HG03064 (cell line): ENCODE results near the gene IFIT1.
"Not testable (repeated sequence)": the region's sequence is repeated elsewhere in the genome, so short reads cannot be mapped to it uniquely, and the experiment has no call there.

ENCODE experiments used
- ATAC-seq: cut with Tn5 transposase; IDR thresholded peaks from one replicate; pipeline ENCODE4 v1.9.1; 2021; ENCODE audit warnings: low read depth; ENCODE audit not compliant: unreplicated experiment

The IFIT1 gene

DNA sequence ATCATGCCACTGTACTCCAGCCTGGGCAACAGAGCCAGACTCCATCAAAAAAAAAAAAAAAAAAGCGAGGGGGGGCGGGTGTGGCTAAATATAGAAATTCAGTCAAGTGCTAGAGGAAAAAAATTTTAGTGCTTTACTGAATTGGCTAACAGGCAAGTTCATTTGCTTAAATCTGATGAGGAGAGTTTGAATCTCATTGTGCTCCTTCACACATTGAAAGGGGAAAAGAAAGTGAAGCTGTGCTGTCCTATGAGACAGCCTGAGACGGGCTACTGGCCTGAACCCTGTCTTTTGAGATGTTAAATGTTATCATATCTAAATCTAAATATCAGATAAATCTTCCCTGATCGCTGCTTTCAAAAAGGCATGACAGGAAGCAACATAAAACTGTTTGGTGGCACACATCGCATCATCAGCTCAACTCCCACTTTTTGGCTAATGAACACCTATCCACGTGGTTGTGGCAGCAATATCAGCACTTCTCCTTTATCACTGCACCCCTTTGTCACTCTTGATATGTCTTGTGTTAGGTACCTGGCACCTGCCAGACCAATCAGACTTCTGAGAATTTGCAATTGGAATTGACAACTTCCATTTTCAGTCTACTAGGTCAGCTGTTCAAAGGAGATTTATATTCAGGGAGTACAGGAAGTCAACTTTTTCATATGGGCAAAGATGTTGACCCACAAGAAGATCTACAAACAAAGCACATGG, 28.5 kb upstream of the IFIT1 start:
- ATAC-seq, result no peak

- no peak for ATAC-seq
These were observed 27.9 kb upstream of the IFIT1 start for GRCh38 chr10:89364531-89364930.

- ATAC-seq, result peak; percentile 61
These were observed 24.9 kb upstream of the IFIT1 start for GRCh38 chr10:89367529-89367928.

DNA sequence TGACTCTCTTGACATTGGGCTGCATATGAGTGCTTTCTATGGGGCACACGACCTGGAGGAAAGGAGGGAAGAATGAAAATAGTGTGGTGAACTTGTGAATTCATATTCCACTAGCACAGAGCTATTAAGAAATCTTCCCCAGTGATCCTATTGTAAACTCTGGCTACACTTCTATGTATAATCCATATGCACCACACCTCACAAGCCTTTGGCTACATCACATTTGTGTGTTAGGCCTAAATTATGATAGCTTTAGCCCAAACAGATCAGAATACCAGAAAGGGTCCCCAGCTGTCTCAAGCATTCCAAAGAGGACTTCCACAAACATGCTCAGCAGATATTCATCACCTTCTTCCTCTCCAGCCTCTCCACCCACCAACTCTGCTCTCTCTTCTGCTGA, 24.3 kb upstream of the IFIT1 start:
- ATAC-seq, result no peak

DNA sequence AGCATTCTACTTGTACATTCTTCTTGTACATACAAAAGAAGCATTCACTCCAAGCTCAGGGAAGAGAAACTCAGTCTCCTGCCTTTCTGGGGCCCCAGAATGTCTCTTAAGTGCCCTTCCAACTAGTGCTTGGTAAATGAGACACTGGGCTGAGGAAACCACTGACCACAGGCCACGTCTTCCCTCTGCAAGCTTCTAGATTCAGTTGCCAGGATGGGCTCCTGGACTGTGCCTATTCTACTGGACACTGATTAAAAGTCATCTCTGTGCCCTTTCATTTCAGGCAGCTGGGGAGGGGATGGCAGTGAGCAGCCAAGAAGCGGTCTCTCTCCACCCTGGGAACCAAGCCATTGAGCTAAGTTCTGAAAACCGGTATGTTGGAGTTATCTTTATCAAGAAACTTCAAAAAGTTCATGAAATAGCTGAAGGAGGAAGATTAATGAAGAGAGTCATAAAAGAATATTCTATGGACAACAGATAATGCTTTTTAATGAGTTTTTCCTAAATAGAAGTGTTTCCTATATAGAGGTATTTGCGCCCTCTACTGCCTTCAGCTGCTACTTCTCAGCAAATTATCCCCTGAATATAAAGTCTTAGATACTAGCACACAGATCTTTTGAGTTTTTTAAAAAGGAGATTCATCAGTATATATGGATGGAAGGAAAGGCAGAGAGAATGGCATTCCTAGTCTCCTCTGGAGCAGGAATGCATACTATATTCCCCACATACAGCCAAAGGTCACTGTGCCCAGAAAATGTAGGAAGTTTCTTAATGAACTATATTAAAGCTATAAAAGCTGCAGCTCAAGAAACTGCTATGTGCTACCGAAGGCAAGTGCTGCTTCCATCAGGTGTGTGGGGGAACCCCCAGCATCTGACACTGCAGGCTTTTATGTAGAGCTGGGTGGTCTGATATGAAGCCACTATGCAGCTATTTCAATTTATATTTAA, 23.0 kb upstream of the IFIT1 start:
- no peak for ATAC-seq

DNA sequence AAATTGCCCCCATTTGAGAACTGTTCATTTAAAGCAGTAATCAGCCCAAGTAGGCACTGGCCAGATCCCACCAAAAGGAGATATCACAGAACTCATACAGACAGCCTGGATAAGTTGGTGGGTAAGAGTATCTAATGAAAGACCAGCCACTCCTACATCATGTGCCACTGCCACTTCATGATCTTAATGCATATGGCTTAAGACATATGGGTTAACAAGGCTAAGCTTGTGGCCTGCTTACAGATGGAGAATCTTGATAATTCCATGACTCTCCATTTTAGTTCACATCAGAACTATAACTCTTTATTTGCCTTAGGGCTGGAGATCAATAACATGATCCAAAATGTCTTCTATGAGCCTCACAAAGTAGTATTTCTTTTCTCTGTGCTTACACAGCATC, 21.3 kb upstream of the IFIT1 start:
- no peak for ATAC-seq

DNA sequence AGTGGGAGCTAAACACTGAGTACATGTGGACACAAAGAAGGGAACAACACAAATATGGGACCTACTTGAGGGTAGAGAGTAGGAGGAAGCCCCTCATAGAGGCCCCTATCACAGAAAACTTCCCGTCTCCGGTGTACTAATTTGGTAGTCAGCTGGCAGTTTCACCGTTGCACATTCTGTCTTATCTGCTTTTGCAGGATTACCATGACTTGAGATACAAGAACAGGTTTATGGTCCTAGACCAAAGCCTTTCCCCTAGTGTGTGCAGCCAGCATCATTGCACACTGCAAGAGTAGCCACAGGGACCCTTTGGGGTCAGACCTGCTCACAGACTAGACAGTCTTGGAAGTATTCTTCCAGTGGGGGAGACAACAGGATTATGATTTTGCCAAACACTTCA, 20.4 kb upstream of the IFIT1 start:
- ATAC-seq, result no peak

GRCh38 chr10:89373916-89374711, 18.3 kb upstream of the IFIT1 start:
- ATAC-seq, result no peak

GRCh38 chr10:89374713-89375141, 17.7 kb upstream of the IFIT1 start:
- ATAC-seq, result no peak

DNA sequence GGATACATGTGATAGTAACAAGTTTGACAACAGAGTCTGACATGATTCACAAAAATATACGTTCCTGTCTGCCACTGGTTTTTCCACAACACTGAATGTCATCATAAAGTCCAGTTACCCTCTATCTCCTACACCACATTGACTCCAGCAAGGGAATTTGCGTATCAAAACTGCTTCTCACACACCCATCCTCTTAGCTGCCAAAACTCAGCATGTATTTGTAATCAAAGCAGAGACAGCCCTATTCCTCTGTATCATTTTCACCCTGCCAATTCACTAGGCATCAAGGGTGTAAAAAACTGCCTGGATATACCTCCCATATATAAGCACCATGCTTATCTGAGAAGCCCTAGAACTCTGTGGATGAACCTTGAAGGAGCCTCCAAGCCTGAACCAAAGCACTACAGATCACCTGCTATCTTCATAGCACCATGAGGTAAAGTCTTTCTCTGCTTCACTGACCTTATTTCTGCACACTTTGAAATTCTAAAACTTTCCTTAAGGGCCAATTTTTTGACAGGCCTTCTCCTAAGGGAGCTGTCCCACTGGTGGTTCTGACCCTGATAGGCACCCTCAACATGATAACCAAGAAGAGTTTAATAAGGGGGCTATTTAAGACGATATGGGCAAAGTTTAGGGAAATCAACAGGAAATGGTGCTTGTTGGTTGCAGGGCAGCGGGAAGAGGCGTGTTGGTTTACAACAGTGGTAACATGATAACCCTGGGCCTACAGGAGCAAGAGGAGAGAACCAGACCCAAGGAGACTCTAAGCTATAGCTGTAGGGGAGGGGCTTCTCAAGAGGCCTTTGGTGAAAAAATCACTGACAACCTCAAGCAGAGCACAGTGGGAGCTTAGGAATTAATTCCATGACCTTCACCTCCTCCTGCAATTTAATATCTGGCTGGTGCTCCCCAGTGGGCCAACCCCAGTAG, 14.5 kb upstream of the IFIT1 start, which contains the start of gene IFIT1B:
TSS of gene IFIT1B (plus strand) at position 352 of the 933 bp plus-strand sequence. CDS start at position 432, 80 bp downstream.
- no peak for ATAC-seq

GRCh38 chr10:89379103-89379502, 13.3 kb upstream of the IFIT1 start:
- no peak for ATAC-seq

DNA sequence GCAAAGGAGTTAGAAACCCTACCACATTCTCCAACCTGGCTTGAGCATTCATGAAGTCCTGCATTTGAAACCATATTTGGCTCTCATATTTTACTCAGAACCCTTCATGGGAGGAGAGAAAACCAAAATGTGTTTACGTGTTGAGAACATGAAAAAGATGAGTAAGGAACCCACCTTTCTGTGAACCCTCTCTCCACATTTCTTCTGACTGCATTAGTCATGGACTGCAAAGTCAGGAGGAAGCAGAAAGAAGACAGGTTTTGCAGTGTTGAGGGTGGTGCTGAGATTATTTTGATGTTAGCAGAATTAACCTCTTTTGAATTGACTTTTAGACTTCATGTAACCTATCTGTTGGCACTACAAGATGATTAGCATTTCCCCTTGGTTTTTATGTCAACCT, 9.7 kb upstream of the IFIT1 start:
- no peak for ATAC-seq

DNA sequence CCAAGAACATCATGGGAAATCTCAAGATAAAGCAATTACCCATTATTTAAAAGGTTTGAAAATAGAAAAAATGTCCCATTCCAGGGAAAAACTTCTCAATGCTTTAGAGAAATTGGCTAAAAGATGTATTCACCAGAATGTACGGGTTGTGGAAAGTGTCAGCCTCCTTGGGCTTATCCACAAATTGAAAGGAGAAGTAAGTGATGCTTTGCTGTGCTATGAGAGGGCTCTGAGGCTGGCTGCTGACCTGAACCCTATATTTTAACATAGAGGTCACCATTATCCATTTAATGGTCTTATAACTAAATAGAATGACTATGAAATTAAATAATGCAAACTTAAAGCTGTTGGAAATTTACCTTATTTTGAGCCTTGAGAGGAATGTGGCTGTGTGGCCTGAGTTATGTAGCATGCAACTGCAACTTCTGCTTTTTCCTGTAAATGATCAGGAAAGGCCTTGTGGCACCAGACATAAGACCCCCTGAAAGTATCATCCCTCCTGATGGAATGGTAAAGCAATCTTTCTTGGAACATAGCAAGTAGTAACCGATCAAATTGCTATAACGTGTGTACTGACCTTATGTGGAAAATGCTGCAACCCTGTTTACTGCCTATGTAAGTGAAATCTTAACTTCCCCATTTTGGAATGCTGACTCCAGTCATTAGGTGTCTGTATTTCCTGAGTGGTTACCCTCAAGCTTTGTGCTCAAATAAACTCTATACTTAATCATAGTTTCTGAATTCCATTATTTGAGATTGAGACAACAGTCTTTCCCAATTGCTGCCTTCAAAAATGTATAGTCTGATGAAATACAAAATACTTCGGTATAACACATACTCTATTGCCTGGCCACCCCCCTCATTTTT, 7.7 kb upstream of the IFIT1 start:
- no peak for ATAC-seq

DNA sequence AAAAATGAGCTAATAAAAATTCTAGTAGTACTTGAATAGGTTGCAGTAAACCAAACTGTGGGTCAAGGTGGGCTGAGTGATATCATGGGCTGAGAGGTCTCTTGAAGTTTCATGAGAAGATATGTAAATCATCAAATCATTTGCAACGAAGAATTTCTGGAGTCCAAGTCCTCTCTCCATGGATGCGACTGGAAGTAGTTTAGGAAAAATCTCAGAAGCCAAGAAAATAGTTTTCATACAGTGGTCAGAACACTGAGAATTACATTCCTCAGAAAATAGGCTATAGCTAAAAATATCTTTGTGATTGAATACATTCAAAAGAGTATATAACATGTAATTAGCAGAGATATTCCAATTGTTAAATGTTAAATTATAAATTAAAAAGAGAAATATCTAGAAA, 3.6 kb upstream of the IFIT1 start:
- no peak for ATAC-seq

DNA sequence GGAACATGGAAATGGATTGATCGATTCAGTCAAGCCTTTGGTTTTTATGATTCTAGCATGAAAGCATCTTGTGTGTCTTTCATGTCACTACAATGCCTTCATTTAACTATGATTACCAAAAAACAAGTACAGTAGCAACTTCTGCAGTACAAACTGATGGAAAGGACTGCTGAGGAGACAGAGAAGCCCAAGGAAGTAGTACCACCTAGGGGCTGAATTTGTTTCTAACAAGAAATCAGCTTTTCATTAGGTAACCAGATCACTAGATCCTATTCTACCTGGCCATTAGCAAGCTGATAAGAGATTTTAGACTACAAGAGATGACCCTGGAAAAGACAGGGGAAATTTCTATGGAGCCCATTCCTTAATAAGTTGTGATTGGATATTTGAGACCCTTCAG, 3.2 kb upstream of the IFIT1 start:
- ATAC-seq, result no peak

- no peak for ATAC-seq
These were observed 1.8 kb upstream of the IFIT1 start for GRCh38 chr10:89390476-89391225.

GRCh38 chr10:89391226-89391576, 1.2 kb upstream of the IFIT1 start:
- ATAC-seq, result not testable (repeated sequence)

DNA sequence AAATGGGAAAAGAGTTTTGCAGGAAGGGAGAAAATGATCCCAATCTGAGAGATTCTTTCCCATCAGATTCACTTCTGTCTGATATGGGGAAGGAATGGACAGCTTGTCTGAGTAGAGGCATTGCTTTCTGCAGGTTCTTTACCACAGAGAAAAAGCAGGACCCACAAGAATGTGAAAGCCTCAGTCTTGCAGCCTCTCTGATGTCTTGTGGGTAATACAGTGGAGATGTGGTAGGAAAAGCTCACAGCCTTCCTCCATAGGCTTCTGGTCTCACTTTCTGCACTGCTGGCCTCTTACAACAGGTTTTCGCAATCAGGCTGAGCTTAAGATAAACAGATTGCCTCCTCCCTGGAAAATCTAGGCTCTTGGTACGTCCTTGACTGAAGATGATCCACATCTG, 551 bp downstream of the IFIT1 start:
- no peak for ATAC-seq
